H1 (cell line): Measurements from ENCODE around the gene NKTR. TPM values are rescaled to one million over a fixed set of nuclear protein-coding genes. Genes with fewer than 3 reads are reported as not detected.
A peak's percentile ranks its signal among the peaks of the same experiment; 100 is the strongest.

Experiments
- CTCF ChIA-PET: fragments of 300-600 bp; sonication (Branson Sonifier 250); formaldehyde crosslinking; loops from one replicate; lab custom pipeline; 2021; ENCODE audit not compliant: partially characterized antibody; lab: Charles Lee
- POLR2A ChIA-PET: fragments of 300-600 bp; sonication (Branson Sonifier 250); formaldehyde crosslinking; loops from one replicate; lab custom pipeline; 2021; ENCODE audit warnings: inconsistent platforms; ENCODE audit not compliant: partially characterized antibody; lab: Charles Lee
- DNase-seq, 2 experiments: peaks; one replicate each; pipeline versions ENCODE4 v3.0.0 to v3.0.0-alpha.2; 2010 to 2022; ENCODE audit warnings: low spot score in 2 of 2, low read depth in 1 of 2, mixed read lengths in 1 of 2
- FAIRE-seq: peaks from 2 replicates; lab custom pipeline; 2011; peaks lifted over from hg19 to GRCh38; lab: Jason Lieb, UNC
- H2AFZ ChIP-seq: 2 replicates; pipeline ENCODE4 v1.8.1; 2012; ENCODE audit warnings: low read length, inconsistent platforms
- H2AK5ac ChIP-seq: 2 replicates; pipeline ENCODE4 v1.6.1; 2013; ENCODE audit warnings: low read depth, low read length
- H2BK120ac ChIP-seq: replicated peaks from 2 replicates; pipeline ENCODE3; 2013; ENCODE audit warnings: low read depth, low read length, inconsistent platforms
- H2BK12ac ChIP-seq: 2 replicates; pipeline ENCODE4 v1.6.1; 2013; ENCODE audit warnings: low read depth, low read length
- H2BK15ac ChIP-seq: 2 replicates; pipeline ENCODE4 v1.6.1; 2013; ENCODE audit warnings: low read length
- H2BK20ac ChIP-seq: 2 replicates; pipeline ENCODE4 v1.6.1; 2013; ENCODE audit warnings: low read length
- H2BK5ac ChIP-seq: 2 replicates; pipeline ENCODE4 v1.6.1; 2013; ENCODE audit warnings: low read depth, low read length
- H3K14ac ChIP-seq: 2 replicates; pipeline ENCODE4 v1.6.1; 2013; ENCODE audit warnings: inconsistent platforms; ENCODE audit not compliant: insufficient read length
- H3K18ac ChIP-seq: 2 replicates; pipeline ENCODE4 v1.6.1; 2013; ENCODE audit warnings: low read length; ENCODE audit errors: extremely low read depth
- H3K23ac ChIP-seq: 2 replicates; pipeline ENCODE4 v1.6.1; 2013; ENCODE audit warnings: inconsistent platforms; ENCODE audit not compliant: insufficient read length
- H3K23me2 ChIP-seq: 2 replicates; pipeline ENCODE4 v1.6.1; 2013; ENCODE audit warnings: low read depth, low read length
- H3K27ac ChIP-seq: 2 replicates; pipeline ENCODE4 v1.6.1; 2011; ENCODE audit warnings: low read depth, low read length, inconsistent platforms
- H3K27me3 ChIP-seq, 4 experiments: replicated peaks in 1 of 4; 1 replicate in 1 of 4; 2 replicates in 3 of 4; pipeline versions ENCODE4 v1.6.1 to v1.8.1; 2011 to 2013; ENCODE audit warnings: low read length in 3 of 4, mild to moderate bottlenecking in 3 of 4, inconsistent platforms in 2 of 4, mixed read lengths in 2 of 4, moderate library complexity in 1 of 4; ENCODE audit not compliant: control insufficient read depth in 3 of 4, insufficient read depth in 3 of 4; ENCODE audit errors: extremely low read depth in 1 of 4
- H3K36me3 ChIP-seq, 4 experiments: 2 replicates each; pipeline versions ENCODE4 v1.6.1 to v1.8.1; 2011 to 2013; ENCODE audit warnings: mild to moderate bottlenecking in 4 of 4, low read length in 3 of 4, moderate library complexity in 2 of 4, control low read depth in 1 of 4, inconsistent platforms in 1 of 4; ENCODE audit not compliant: insufficient read depth in 4 of 4, control insufficient read depth in 2 of 4
- H3K4ac ChIP-seq: replicated peaks from 2 replicates; pipeline ENCODE3; 2013; ENCODE audit warnings: low read length, low read depth, mixed read lengths, inconsistent platforms; ENCODE audit not compliant: insufficient read length
- H3K4me1 ChIP-seq, 4 experiments: replicated peaks in 1 of 4; 1 replicate in 1 of 4; 2 replicates in 3 of 4; pipeline versions ENCODE4 v1.6.1 to v1.8.1; 2011 to 2013; ENCODE audit warnings: low read length in 3 of 4, inconsistent platforms in 2 of 4, mixed read lengths in 1 of 4; ENCODE audit not compliant: insufficient read depth in 4 of 4, control insufficient read depth in 3 of 4
- H3K4me2 ChIP-seq, 2 experiments: 2 replicates each; pipeline versions ENCODE4 v1.6.1 to v1.8.1; 2011 to 2013; ENCODE audit warnings: low read depth in 2 of 2, low read length in 2 of 2, control low read depth in 1 of 2, inconsistent platforms in 1 of 2, mild to moderate bottlenecking in 1 of 2; ENCODE audit not compliant: insufficient read depth in 1 of 2
- H3K4me3 ChIP-seq, 4 experiments: fragments of 200-600, 300-600 bp in 1 of 4; sonication (generic), shearing (Covaris generic), sonication (Bioruptor Twin) in 1 of 4; 2 replicates each; pipeline versions ENCODE4 v1.5.1 to v1.8.1; 2011 to 2016; ENCODE audit warnings: low read length in 4 of 4, low read depth in 3 of 4, control low read depth in 2 of 4, inconsistent platforms in 2 of 4, mild to moderate bottlenecking in 2 of 4, mixed read lengths in 1 of 4, moderate library complexity in 1 of 4; ENCODE audit not compliant: insufficient read depth in 2 of 4; ENCODE audit errors: extremely low read depth in 1 of 4
- H3K56ac ChIP-seq: replicated peaks from 2 replicates; pipeline ENCODE3; 2013; ENCODE audit warnings: low read depth, mild to moderate bottlenecking, mixed read lengths, low read length, inconsistent platforms; ENCODE audit not compliant: insufficient read length
- H3K79me1 ChIP-seq: 2 replicates; pipeline ENCODE4 v1.6.1; 2013; ENCODE audit warnings: low read depth, low read length, control low read depth
- H3K79me2 ChIP-seq, 2 experiments: 2 replicates each; pipeline versions ENCODE4 v1.6.1 to v1.8.1; 2012 to 2013; ENCODE audit warnings: low read length in 2 of 2, mild to moderate bottlenecking in 2 of 2, inconsistent platforms in 1 of 2; ENCODE audit not compliant: insufficient read depth in 2 of 2, control insufficient read depth in 1 of 2
- H3K9ac ChIP-seq, 4 experiments: replicated peaks in 1 of 4; 1 replicate in 1 of 4; 2 replicates in 3 of 4; pipeline versions ENCODE4 v1.6.1 to v1.8.1; 2011 to 2013; ENCODE audit warnings: low read depth in 3 of 4, low read length in 3 of 4, control low read depth in 2 of 4, mild to moderate bottlenecking in 2 of 4, moderate library complexity in 2 of 4, inconsistent platforms in 1 of 4; ENCODE audit errors: extremely low read depth in 1 of 4
- H3K9me3 ChIP-seq, 2 experiments: 2 replicates each; pipeline versions ENCODE4 v1.6.1 to v1.8.1; 2012 to 2013; ENCODE audit warnings: mild to moderate bottlenecking in 2 of 2, moderate library complexity in 2 of 2, control low read depth in 1 of 2, inconsistent platforms in 1 of 2, low read depth in 1 of 2, low read length in 1 of 2, mixed read lengths in 1 of 2; ENCODE audit not compliant: insufficient read depth in 2 of 2
- H4K20me1 ChIP-seq, 2 experiments: replicated peaks in 1 of 2; 2 replicates each; pipeline versions ENCODE3 to v1.8.1; 2011 to 2013; ENCODE audit warnings: inconsistent platforms in 2 of 2, low read length in 2 of 2, mild to moderate bottlenecking in 1 of 2; ENCODE audit not compliant: insufficient read depth in 2 of 2, control insufficient read depth in 1 of 2
- H4K5ac ChIP-seq: 2 replicates; pipeline ENCODE4 v1.6.1; 2013; ENCODE audit warnings: low read length, low read depth, mixed read lengths, inconsistent platforms; ENCODE audit not compliant: insufficient read length
- H4K8ac ChIP-seq: 2 replicates; pipeline ENCODE4 v1.8.0; 2013; ENCODE audit warnings: mild to moderate bottlenecking, moderate library complexity, low read length, inconsistent platforms; ENCODE audit not compliant: insufficient read depth; ENCODE audit errors: extremely low read depth
- H4K91ac ChIP-seq: replicated peaks from 2 replicates; pipeline ENCODE3; 2013; ENCODE audit warnings: low read length, mixed read lengths, inconsistent platforms; ENCODE audit not compliant: insufficient read length
- EP300 ChIP-seq, 2 experiments: IDR thresholded peaks; 1 replicate in 1 of 2; 2 replicates in 1 of 2; pipeline ENCODE4 v1.6.1; 2011 to 2012; ENCODE audit warnings: low read depth in 2 of 2, low read length in 2 of 2, mild to moderate bottlenecking in 2 of 2, borderline replicate concordance in 1 of 2, inconsistent platforms in 1 of 2, moderate library complexity in 1 of 2
- FOSL1 ChIP-seq: IDR thresholded peaks from 2 replicates; pipeline ENCODE4 v1.6.1; 2011; ENCODE audit warnings: mild to moderate bottlenecking, low read depth, low read length, moderate library complexity; ENCODE audit not compliant: insufficient read depth
- HDAC2 ChIP-seq, 2 experiments: fragments of 300-600 bp in 1 of 2; sonication (generic) in 1 of 2; IDR thresholded peaks; 2 replicates each; pipeline ENCODE4 v1.6.1; 2011 to 2012; ENCODE audit warnings: low read depth in 2 of 2, low read length in 2 of 2, mild to moderate bottlenecking in 2 of 2, moderate library complexity in 2 of 2, borderline replicate concordance in 1 of 2, inconsistent platforms in 1 of 2
- KDM4A ChIP-seq: IDR thresholded peaks from one replicate; pipeline ENCODE4 v1.7.1; 2012; ENCODE audit warnings: low read depth, mild to moderate bottlenecking, moderate library complexity, low read length, inconsistent platforms; ENCODE audit not compliant: severe bottlenecking
- RFX5 ChIP-seq: IDR thresholded peaks from 2 replicates; pipeline ENCODE4 v1.6.1; 2011; ENCODE audit warnings: low read depth, low read length, improper control_type of control experiment, borderline replicate concordance
- SIN3A ChIP-seq, 2 experiments: IDR thresholded peaks in 1 of 2; conservative IDR thresholded peaks in 1 of 2; 2 replicates each; pipeline ENCODE4 v1.6.1; 2011 to 2012; ENCODE audit warnings: low read length in 2 of 2, improper control_type of control experiment in 1 of 2, low read depth in 1 of 2, mild to moderate bottlenecking in 1 of 2
- SIRT6 ChIP-seq: IDR thresholded peaks from one replicate; pipeline ENCODE4 v1.7.1; 2012; ENCODE audit warnings: low read length, inconsistent platforms
- SP2 ChIP-seq: IDR thresholded peaks from 2 replicates; pipeline ENCODE4 v1.6.1; 2012; ENCODE audit warnings: mild to moderate bottlenecking, low read length, inconsistent platforms
- SRF ChIP-seq: IDR thresholded peaks from 2 replicates; pipeline ENCODE4 v1.6.1; 2011; ENCODE audit warnings: mild to moderate bottlenecking, low read depth, low read length, moderate library complexity
- TAF7 ChIP-seq: optimal IDR thresholded peaks from 2 replicates; pipeline ENCODE3; 2011; ENCODE audit warnings: low read depth, mild to moderate bottlenecking, inconsistent platforms, low read length, moderate library complexity, borderline replicate concordance
- WGBS, 2 experiments: shearing (Covaris generic) in 1 of 2; methylation state at CpG; one replicate each; pipeline versions ENCODE4 v1.1.6 to v1.1.7; 2013 to 2015; ENCODE audit warnings: low lambda C conversion rate in 2 of 2, mixed read lengths in 2 of 2, inconsistent platforms in 1 of 2, low coverage in 1 of 2, missing lambda C conversion rate in 1 of 2; ENCODE audit not compliant: insufficient replicate concordance in 2 of 2, insufficient coverage in 1 of 2, insufficient read length in 1 of 2; ENCODE audit errors: extremely low coverage in 1 of 2, missing lambda C conversion rate in 1 of 2; 5-methylcytosine and 5-hydroxymethylcytosine counted together
- polyA plus RNA-seq, 7 experiments: library from polyadenylated mRNA; depleted of rRNA in 3 of 7; stranded (reverse) in 5 of 7; unstranded in 2 of 7; fragments of >200 nt in 5 of 7; fragments of 200-250 nt in 2 of 7; gene quantifications; 1 replicate in 5 of 7; 2 replicates in 1 of 7; 4 replicates in 1 of 7; pipeline versions ENCODE4 v1.2.1 to v1.2.3, GENCODE V29; 2011 to 2013; ENCODE audit warnings: missing spikeins in 2 of 7, mixed read lengths in 2 of 7
- total RNA-seq: library from RNA; stranded (reverse); fragmentation: NEBNext Ultra II Directional; extraction: Animal tissue kit (Norgen Biotek cat#: 25700); gene quantifications from 2 replicates; pipeline ENCODE4 v1.2.1, GENCODE V29; 2021

NKTR gene
- total and polyA plus RNA-seq, 2 of the 8 experiments (the other 6 are each of a cell fraction or from before 2014, with no cell fraction given), result 24.1 to 62.2 TPM

- H3K36me3 ChIP-seq, result peaks cover 0 to 21% (median 0%) of the 10 kb centered on the region in 4 experiments; a peak in 2 of 8 replicates
- H2BK5ac ChIP-seq, result peak overlapping the region; percentile 71
- H2AK5ac ChIP-seq, result peak overlapping the region; percentile 24; the same call in 1 of the 2 replicates
- H4K20me1 ChIP-seq, result no peaks in the 10 kb centered on the region
- no peak overlapping the region for H2AFZ ChIP-seq
- H2BK12ac ChIP-seq, result peak overlapping the region; percentile 77
- H3K14ac ChIP-seq, result no peak overlapping the region
- ChIA-PET CTCF (interaction anchor here (0.6 to 1.1 kb wide), 6 partner anchors 11 to 162 kb away, joined by 3 to 5 read pairs (median 4); partner anchors contain the start of gene NKTR), POLR2A (interaction anchor here (0.7 to 5.1 kb wide), 6 partner anchors 12 to 62 kb away, joined by 3 to 52 read pairs (median 6); partner anchors contain the start of gene NKTR)
- H2BK20ac ChIP-seq, result no peak overlapping the region
- 88% methylated on average over 20 of the region's 20 CpGs; no CpG with 5 or more reads in 1 of the 2 experiments for WGBS, 2 experiments
- FAIRE-seq (no peak), DNase-seq (no peak)
- peak overlapping the region; percentile 54; the same call in 1 of the 2 replicates for H3K27ac ChIP-seq
- H3K4me2 ChIP-seq, result peak overlapping the region; percentile 60 to 67; a peak in 2 of 4 replicates
- H3K23ac ChIP-seq, result no peak overlapping the region
- no peak overlapping the region for H4K8ac ChIP-seq
- H3K18ac ChIP-seq, result peak overlapping the region; percentile 25; the same call in 1 of the 2 replicates
- peak overlapping the region in 1 of 4 experiments; percentile 38; a peak in 2 of 7 replicates for H3K9ac ChIP-seq
- no peak overlapping the region for H4K5ac ChIP-seq
- H2BK15ac ChIP-seq, result 0 out of 2 replicates have a peak overlapping the region, but pooled peaks have one; percentile 65
- peak overlapping the region in 1 of 4 experiments; percentile 73; a peak in 2 of 8 replicates for H3K4me3 ChIP-seq
- H3K9me3 ChIP-seq, result no peaks in the 10 kb centered on the region
- H3K79me1 ChIP-seq, result no peaks in the 10 kb centered on the region; the same call in none of the 2 replicates
- H4K91ac ChIP-seq, result peak overlapping the region; percentile 58
- H2BK120ac ChIP-seq, result no peak overlapping the region
- no peak overlapping the region for H3K56ac ChIP-seq
- H3K79me2 ChIP-seq, result peaks cover 4 to 25% of the 10 kb centered on the region in 2 experiments; a peak in 2 of 4 replicates
- H3K4me1 ChIP-seq, result peaks cover 6 to 16% (median 11%) of the 10 kb centered on the region in 4 experiments; a peak in 6 of 7 replicates
- H3K27me3 ChIP-seq, result no peaks in the 10 kb centered on the region
- H3K23me2 ChIP-seq, result no peaks in the 10 kb centered on the region; the same call in 1 of the 2 replicates
- H3K4ac ChIP-seq, result no peak overlapping the region
- TF ChIP-seq SIRT6, result no peak
- TF ChIP-seq KDM4A, result no peak
- TF ChIP-seq SRF, result no peak
- TF ChIP-seq TAF7, result no peak
- TF ChIP-seq SIN3A (conservative IDR thresholded peaks at IDR 0.05 in 1 of 2, IDR thresholded peaks at IDR 0.05 in 1 of 2; ENCODE audit: low read depth in 1 of 2, low read length in 2 of 2), result no peak
- no peak for TF ChIP-seq HDAC2 (IDR thresholded peaks at IDR 0.05; ENCODE audit: borderline replicate concordance in 1 of 2, low read depth in 2 of 2, low read length in 2 of 2)
- no peak for TF ChIP-seq SP2
- no peak for TF ChIP-seq RFX5
- TF ChIP-seq FOSL1, result no peak
- no peak for TF ChIP-seq EP300 (IDR thresholded peaks at IDR 0.05; ENCODE audit: borderline replicate concordance in 1 of 2, low read depth in 2 of 2, low read length in 2 of 2)
Measured at GRCh38 chr3:42589382-42590109, 10.9 kb upstream of the NKTR start.
